ENCODE data around the gene GABRR3. TPM values are rescaled to one million over a fixed set of nuclear protein-coding genes. Genes with fewer than 3 reads are reported as not detected.

The GABRR3 gene
- polyA plus RNA-seq, 1 donor (not counting 4 experiments of a cell fraction or from before 2014, with no cell fraction given) = not detected

DNA sequence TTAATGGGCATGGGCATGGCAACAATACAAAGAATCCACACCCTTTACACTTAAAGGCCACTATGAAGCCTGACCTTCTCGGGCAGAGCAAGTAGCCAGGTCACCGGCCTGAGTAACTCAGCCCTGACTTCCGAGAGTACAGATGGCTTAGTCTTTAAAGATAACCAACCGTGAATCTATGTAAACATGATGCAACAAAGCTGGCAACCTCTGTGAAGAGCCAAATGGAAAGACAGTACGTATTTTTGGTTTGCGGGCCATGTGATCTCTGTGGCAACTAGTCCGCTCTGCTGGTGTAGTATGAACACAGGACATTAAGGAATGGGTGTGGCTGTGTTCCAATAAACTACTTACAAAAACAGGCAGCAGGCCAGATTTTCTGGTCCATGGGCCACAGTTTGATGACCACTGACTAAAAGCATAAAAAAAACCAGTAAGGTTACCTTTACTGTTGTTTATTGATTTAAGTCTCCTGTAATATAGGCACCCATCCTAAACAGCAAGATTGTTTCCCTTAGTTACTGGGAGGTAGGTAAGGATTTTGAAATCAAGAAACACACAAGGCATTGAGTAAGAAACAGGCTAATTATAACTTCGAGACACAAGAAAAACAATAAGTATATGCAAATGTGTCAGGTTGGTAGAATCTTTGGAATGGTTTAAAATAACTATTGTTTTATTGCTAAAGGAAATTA, 77.4 kb downstream of the GABRR3 start:
- peaks cover 8 to 22% of the 10 kb centered on the region in 2 experiments for H3K36me3 ChIP-seq (ENCODE audit: control insufficient read depth in 2 of 2, extremely low read depth in 1 of 2, insufficient read depth in 2 of 2, low read length in 2 of 2)
- H3K4me1 ChIP-seq (ENCODE audit: control insufficient read depth, extremely low read depth, insufficient read depth, low read length) = no peaks in the 10 kb centered on the region
- H3K9me3 ChIP-seq (ENCODE audit: control insufficient read depth, low read depth, low read length) = no peaks in the 10 kb centered on the region
- no peak overlapping the region for H3K9ac ChIP-seq (ENCODE audit: control insufficient read depth, extremely low read depth, insufficient read depth, low read length)
- H3K4me3 ChIP-seq (ENCODE audit: control insufficient read depth in 2 of 3, extremely low read depth in 1 of 3, insufficient read depth in 2 of 3, low read depth in 1 of 3, low read length in 3 of 3) = no peak overlapping the region
- no peaks in the 10 kb centered on the region for H3K9me1 ChIP-seq (ENCODE audit: control insufficient read depth, extremely low read depth, insufficient read depth, low read length)
- dilution Hi-C loops (cut with MboI; ENCODE audit: extremely low pct_ligation_motif_present, low sequenced_read_pairs) = no loop called here
- H3K79me2 ChIP-seq (ENCODE audit: control insufficient read depth, insufficient read depth, low read length) = peaks cover 19% of the 10 kb centered on the region
- no peak overlapping the region for H3K27ac ChIP-seq (ENCODE audit: control insufficient read depth, insufficient read depth, low read length)
- H3K27me3 ChIP-seq (ENCODE audit: control insufficient read depth, extremely low read depth, insufficient read depth, low read length) = no peaks in the 10 kb centered on the region
- no peak overlapping the region for H3K4me2 ChIP-seq (ENCODE audit: control insufficient read depth, extremely low read depth, insufficient read depth, low read depth, low read length)
- TF ChIP-seq, protein P1, sequence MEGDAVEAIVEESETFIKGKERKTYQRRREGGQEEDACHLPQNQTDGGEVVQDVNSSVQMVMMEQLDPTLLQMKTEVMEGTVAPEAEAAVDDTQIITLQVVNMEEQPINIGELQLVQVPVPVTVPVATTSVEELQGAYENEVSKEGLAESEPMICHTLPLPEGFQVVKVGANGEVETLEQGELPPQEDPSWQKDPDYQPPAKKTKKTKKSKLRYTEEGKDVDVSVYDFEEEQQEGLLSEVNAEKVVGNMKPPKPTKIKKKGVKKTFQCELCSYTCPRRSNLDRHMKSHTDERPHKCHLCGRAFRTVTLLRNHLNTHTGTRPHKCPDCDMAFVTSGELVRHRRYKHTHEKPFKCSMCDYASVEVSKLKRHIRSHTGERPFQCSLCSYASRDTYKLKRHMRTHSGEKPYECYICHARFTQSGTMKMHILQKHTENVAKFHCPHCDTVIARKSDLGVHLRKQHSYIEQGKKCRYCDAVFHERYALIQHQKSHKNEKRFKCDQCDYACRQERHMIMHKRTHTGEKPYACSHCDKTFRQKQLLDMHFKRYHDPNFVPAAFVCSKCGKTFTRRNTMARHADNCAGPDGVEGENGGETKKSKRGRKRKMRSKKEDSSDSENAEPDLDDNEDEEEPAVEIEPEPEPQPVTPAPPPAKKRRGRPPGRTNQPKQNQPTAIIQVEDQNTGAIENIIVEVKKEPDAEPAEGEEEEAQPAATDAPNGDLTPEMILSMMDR (optimal IDR thresholded peaks at IDR 0.05 in 1 of 3, IDR thresholded peaks at IDR 0.05 in 1 of 3, conservative IDR thresholded peaks at IDR 0.05 in 1 of 3; ENCODE audit: extremely low read depth in 1 of 3, insufficient read depth in 2 of 3, low read length in 3 of 3) = no peak
- no peak for TF ChIP-seq EZH2 (IDR thresholded peaks at IDR 0.05; ENCODE audit: low read length)
- DNase-seq (ENCODE audit: low read depth, low spot score) (no peak), FAIRE-seq (no peak)
- peaks cover 4% of the 10 kb centered on the region for H4K20me1 ChIP-seq (ENCODE audit: control insufficient read depth, extremely low read depth, insufficient read depth, low read length)
- no peak overlapping the region for H2AFZ ChIP-seq (ENCODE audit: control insufficient read depth, low read length)

DNA sequence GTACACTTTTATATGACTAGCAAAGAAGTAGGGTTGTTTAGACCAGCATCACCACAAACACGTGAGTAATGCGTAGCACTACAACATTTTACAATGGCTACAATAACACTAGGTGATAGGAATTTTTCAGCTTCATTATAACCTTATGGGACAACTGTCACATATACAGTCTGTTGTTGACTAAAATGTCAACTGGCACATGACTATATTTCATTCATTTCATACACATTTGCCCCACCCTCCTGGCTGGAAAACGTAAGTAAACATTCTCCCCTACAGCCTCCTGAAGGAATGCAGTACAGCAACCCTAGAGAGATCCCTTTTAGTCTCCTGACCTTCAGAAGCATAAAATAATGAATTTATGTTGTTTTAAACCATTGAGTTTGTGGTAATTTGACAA, 79.1 kb downstream of the GABRR3 start:
- no peak for DNase-seq (ENCODE audit: low read depth, low spot score)
- Histone ChIP-seq H3K9me1 (ENCODE audit: control insufficient read depth, extremely low read depth, insufficient read depth, low read length) (no peaks in the 10 kb centered on the region), H3K79me2 (ENCODE audit: control insufficient read depth, insufficient read depth, low read length) (peaks cover 5% of the 10 kb centered on the region), H3K27ac (ENCODE audit: control insufficient read depth, insufficient read depth, low read length) (no peak overlapping the region), H3K27me3 (ENCODE audit: control insufficient read depth, extremely low read depth, insufficient read depth, low read length) (no peaks in the 10 kb centered on the region), H3K36me3 (ENCODE audit: control insufficient read depth in 2 of 2, extremely low read depth in 1 of 2, insufficient read depth in 2 of 2, low read length in 2 of 2) (peaks cover 12 to 26% of the 10 kb centered on the region in 2 experiments), H4K20me1 (ENCODE audit: control insufficient read depth, extremely low read depth, insufficient read depth, low read length) (no peaks in the 10 kb centered on the region), H3K4me3 (ENCODE audit: control insufficient read depth in 2 of 3, extremely low read depth in 1 of 3, insufficient read depth in 2 of 3, low read depth in 1 of 3, low read length in 3 of 3) (no peak overlapping the region), H3K4me2 (ENCODE audit: control insufficient read depth, extremely low read depth, insufficient read depth, low read depth, low read length) (no peak overlapping the region), H3K9me3 (ENCODE audit: control insufficient read depth, low read depth, low read length) (no peaks in the 10 kb centered on the region), H3K4me1 (ENCODE audit: control insufficient read depth, extremely low read depth, insufficient read depth, low read length) (no peaks in the 10 kb centered on the region), H3K9ac (ENCODE audit: control insufficient read depth, extremely low read depth, insufficient read depth, low read length) (no peak overlapping the region), H2AFZ (ENCODE audit: control insufficient read depth, low read length) (no peak overlapping the region)
- no peak for TF ChIP-seq EZH2 (IDR thresholded peaks at IDR 0.05; ENCODE audit: low read length)
- TF ChIP-seq, protein P1 (optimal IDR thresholded peaks at IDR 0.05 in 1 of 3, IDR thresholded peaks at IDR 0.05 in 1 of 3, conservative IDR thresholded peaks at IDR 0.05 in 1 of 3; ENCODE audit: extremely low read depth in 1 of 3, insufficient read depth in 2 of 3, low read length in 3 of 3) = no peak
- dilution Hi-C loops (cut with MboI; ENCODE audit: extremely low pct_ligation_motif_present, low sequenced_read_pairs) = no loop called here
- FAIRE-seq = no peak
